HepG2 (cell line): Measurements from ENCODE around the gene PRDM7.
"Not testable (repeated sequence)": the region's sequence is repeated elsewhere in the genome, so short reads cannot be mapped to it uniquely, and the experiment has no call there.

Source experiments
- KDM4B ChIP-seq: sonication (generic); formaldehyde crosslinking; IDR thresholded peaks from 2 replicates; pipeline ENCODE4 v1.4.0; 2020; ENCODE audit warnings: missing genetic modification reagents
- TF ChIP-seq, protein P1 (sequence below): sonication (generic); formaldehyde crosslinking; IDR thresholded peaks from 2 replicates; pipeline ENCODE4 v1.5.0; 2020; ENCODE audit warnings: mild to moderate bottlenecking, missing genetic modification reagents, moderate library complexity

GRCh38 chr16:90121846-90122245, 44.7 kb upstream of the PRDM7 start:
- not testable (repeated sequence) for TF ChIP-seq KDM4B (CRISPR knock-in tag)
- TF ChIP-seq, protein P1, sequence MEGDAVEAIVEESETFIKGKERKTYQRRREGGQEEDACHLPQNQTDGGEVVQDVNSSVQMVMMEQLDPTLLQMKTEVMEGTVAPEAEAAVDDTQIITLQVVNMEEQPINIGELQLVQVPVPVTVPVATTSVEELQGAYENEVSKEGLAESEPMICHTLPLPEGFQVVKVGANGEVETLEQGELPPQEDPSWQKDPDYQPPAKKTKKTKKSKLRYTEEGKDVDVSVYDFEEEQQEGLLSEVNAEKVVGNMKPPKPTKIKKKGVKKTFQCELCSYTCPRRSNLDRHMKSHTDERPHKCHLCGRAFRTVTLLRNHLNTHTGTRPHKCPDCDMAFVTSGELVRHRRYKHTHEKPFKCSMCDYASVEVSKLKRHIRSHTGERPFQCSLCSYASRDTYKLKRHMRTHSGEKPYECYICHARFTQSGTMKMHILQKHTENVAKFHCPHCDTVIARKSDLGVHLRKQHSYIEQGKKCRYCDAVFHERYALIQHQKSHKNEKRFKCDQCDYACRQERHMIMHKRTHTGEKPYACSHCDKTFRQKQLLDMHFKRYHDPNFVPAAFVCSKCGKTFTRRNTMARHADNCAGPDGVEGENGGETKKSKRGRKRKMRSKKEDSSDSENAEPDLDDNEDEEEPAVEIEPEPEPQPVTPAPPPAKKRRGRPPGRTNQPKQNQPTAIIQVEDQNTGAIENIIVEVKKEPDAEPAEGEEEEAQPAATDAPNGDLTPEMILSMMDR: not testable (repeated sequence)
